ENCODE data around the gene KIF5C.

- no peak for TF ChIP-seq CTCF (IDR thresholded peaks at IDR 0.05)
- no peak for TF ChIP-seq TCF7L2 (IDR thresholded peaks at IDR 0.05; ENCODE audit: low read depth, low read length)
- TF ChIP-seq POLR2AphosphoS5 (IDR thresholded peaks at IDR 0.05; ENCODE audit: low read depth, low read length) = no peak
- no peak for TF ChIP-seq SIN3A (IDR thresholded peaks at IDR 0.05; ENCODE audit: borderline replicate concordance, insufficient read depth, low read depth, low read length)
- no peak for TF ChIP-seq REST (IDR thresholded peaks at IDR 0.05; ENCODE audit: insufficient read depth in 1 of 2, low read depth in 2 of 2, low read length in 1 of 2)
Observed at GRCh38 chr2:149075105-149075504, 200.1 kb downstream of the KIF5C start.

Measured in Panc1 (cell line).